Retinal pigment epithelial cell (primary cell): ENCODE results near the gene AMACR.

Source experiments
- DNase-seq: peaks from one replicate; pipeline ENCODE4 v3.0.0-alpha.2; 2010; ENCODE audit warnings: low read depth
- H3K4me3 ChIP-seq: 2 replicates; pipeline ENCODE4 v1.5.1; 2011; ENCODE audit warnings: mild to moderate bottlenecking, low read length, control low read depth, moderate library complexity
- CTCF ChIP-seq: conservative IDR thresholded peaks from 2 replicates; pipeline ENCODE4 v1.5.1; 2011; ENCODE audit warnings: low read depth, low read length, control low read depth, inconsistent platforms

The AMACR gene

GRCh38 chr5:33944543-33945132 is 63.2 kb downstream of the AMACR start:
- no peak overlapping the region for H3K4me3 ChIP-seq
- no peak for TF ChIP-seq CTCF
- no peak for DNase-seq

- DNase-seq = no peak
- TF ChIP-seq CTCF = no peak
- no peak overlapping the region for H3K4me3 ChIP-seq
Measured at GRCh38 chr5:33941090-33941489, 66.8 kb downstream of the AMACR start.

GRCh38 chr5:33939556-33940262 is 68.1 kb downstream of the AMACR start:
- no peak for DNase-seq
- TF ChIP-seq CTCF = no peak
- H3K4me3 ChIP-seq = no peak overlapping the region

GRCh38 chr5:33938881-33939280 is 69.0 kb downstream of the AMACR start:
- peak overlapping the region; percentile 14 for H3K4me3 ChIP-seq
- no peak for TF ChIP-seq CTCF
- DNase-seq = no peak

GRCh38 chr5:33938507-33938796 is 69.4 kb downstream of the AMACR start:
- H3K4me3 ChIP-seq = no peak overlapping the region
- no peak for TF ChIP-seq CTCF
- DNase-seq = no peak

GRCh38 chr5:33937707-33938506 is 69.9 kb downstream of the AMACR start:
- TF ChIP-seq CTCF = no peak
- no peak for DNase-seq
- H3K4me3 ChIP-seq = no peak overlapping the region
